ENCODE measurements around the gene EPN2. TPM values are rescaled to one million over a fixed set of nuclear protein-coding genes. Genes with fewer than 3 reads are reported as not detected.
"Not testable (repeated sequence)": the region's sequence is repeated elsewhere in the genome, so short reads cannot be mapped to it uniquely, and the experiment has no call there.

The EPN2 gene
- total RNA-seq, 2 donors from 2014 or later, result 28.7 to 47.9 TPM

- Histone ChIP-seq H3K9me3 (no peaks in the 10 kb centered on the region), H3K27me3 (replicated peaks; ENCODE audit: insufficient read depth) (no peaks in the 10 kb centered on the region), H3K27ac (peak overlapping the region; percentile 36 to 87), H3K4me1 (ENCODE audit: control insufficient read depth in 1 of 2, low read depth in 2 of 2) (peaks cover 19 to 36% of the 10 kb centered on the region in 2 donors), H3K36me3 (no peaks in the 10 kb centered on the region), H3K4me3 (no peak overlapping the region)
- ATAC-seq (ENCODE audit: insufficient number of reproducible peaks, low FRiP score, low read depth), result no peak
- TF ChIP-seq, protein P1, sequence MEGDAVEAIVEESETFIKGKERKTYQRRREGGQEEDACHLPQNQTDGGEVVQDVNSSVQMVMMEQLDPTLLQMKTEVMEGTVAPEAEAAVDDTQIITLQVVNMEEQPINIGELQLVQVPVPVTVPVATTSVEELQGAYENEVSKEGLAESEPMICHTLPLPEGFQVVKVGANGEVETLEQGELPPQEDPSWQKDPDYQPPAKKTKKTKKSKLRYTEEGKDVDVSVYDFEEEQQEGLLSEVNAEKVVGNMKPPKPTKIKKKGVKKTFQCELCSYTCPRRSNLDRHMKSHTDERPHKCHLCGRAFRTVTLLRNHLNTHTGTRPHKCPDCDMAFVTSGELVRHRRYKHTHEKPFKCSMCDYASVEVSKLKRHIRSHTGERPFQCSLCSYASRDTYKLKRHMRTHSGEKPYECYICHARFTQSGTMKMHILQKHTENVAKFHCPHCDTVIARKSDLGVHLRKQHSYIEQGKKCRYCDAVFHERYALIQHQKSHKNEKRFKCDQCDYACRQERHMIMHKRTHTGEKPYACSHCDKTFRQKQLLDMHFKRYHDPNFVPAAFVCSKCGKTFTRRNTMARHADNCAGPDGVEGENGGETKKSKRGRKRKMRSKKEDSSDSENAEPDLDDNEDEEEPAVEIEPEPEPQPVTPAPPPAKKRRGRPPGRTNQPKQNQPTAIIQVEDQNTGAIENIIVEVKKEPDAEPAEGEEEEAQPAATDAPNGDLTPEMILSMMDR (IDR thresholded peaks at IDR 0.05), result no peak
- DNase-seq (ENCODE audit: low spot score), result no peak
Measured at GRCh38 chr17:19347323-19348080, 110.3 kb downstream of the EPN2 start.

- TF ChIP-seq, protein P1 (IDR thresholded peaks at IDR 0.05), result no peak
- H3K36me3 ChIP-seq, result no peaks in the 10 kb centered on the region
- H3K4me1 ChIP-seq (ENCODE audit: control insufficient read depth in 1 of 2, low read depth in 2 of 2), result peaks cover 19 to 36% of the 10 kb centered on the region in 2 donors
- no peak for DNase-seq (ENCODE audit: low spot score)
- no peaks in the 10 kb centered on the region for H3K27me3 ChIP-seq (replicated peaks; ENCODE audit: insufficient read depth)
- H3K27ac ChIP-seq, result peak overlapping the region in 1 of 2 donors; percentile 87
- no peak for ATAC-seq (ENCODE audit: insufficient number of reproducible peaks, low FRiP score, low read depth)
- H3K4me3 ChIP-seq, result no peak overlapping the region
- H3K9me3 ChIP-seq, result no peaks in the 10 kb centered on the region
Measured at GRCh38 chr17:19348081-19348650, 111.0 kb downstream of the EPN2 start.

GRCh38 chr17:19348806-19349205 is 111.6 kb downstream of the EPN2 start:
- Histone ChIP-seq H3K36me3 (no peaks in the 10 kb centered on the region), H3K27me3 (replicated peaks; ENCODE audit: insufficient read depth) (no peaks in the 10 kb centered on the region), H3K27ac (no peak overlapping the region), H3K4me3 (no peak overlapping the region), H3K4me1 (ENCODE audit: control insufficient read depth in 1 of 2, low read depth in 2 of 2) (peaks cover 19 to 36% of the 10 kb centered on the region in 2 donors), H3K9me3 (no peaks in the 10 kb centered on the region)
- TF ChIP-seq, protein P1 (IDR thresholded peaks at IDR 0.05), result no peak
- DNase-seq (ENCODE audit: low spot score) (no peak), ATAC-seq (ENCODE audit: insufficient number of reproducible peaks, low FRiP score, low read depth) (no peak)

- H3K36me3 ChIP-seq; H3K27me3 ChIP-seq (replicated peaks; ENCODE audit: insufficient read depth); H3K9me3 ChIP-seq; H3K27ac ChIP-seq; ATAC-seq (ENCODE audit: insufficient number of reproducible peaks, low FRiP score, low read depth); H3K4me3 ChIP-seq; H3K4me1 ChIP-seq (ENCODE audit: control insufficient read depth in 1 of 2, low read depth in 2 of 2); DNase-seq (ENCODE audit: low spot score): not testable (repeated sequence)
Measured at GRCh38 chr17:19353401-19353800, 116.2 kb downstream of the EPN2 start.

- TF ChIP-seq, protein P1 (IDR thresholded peaks at IDR 0.05), result no peak
- Histone ChIP-seq H3K4me3 (no peak overlapping the region), H3K36me3 (no peaks in the 10 kb centered on the region), H3K27me3 (replicated peaks; ENCODE audit: insufficient read depth) (no peaks in the 10 kb centered on the region), H3K4me1 (ENCODE audit: control insufficient read depth in 1 of 2, low read depth in 2 of 2) (no peaks in the 10 kb centered on the region), H3K9me3 (no peaks in the 10 kb centered on the region), H3K27ac (no peak overlapping the region)
- no peak for DNase-seq (ENCODE audit: low spot score)
- ATAC-seq (ENCODE audit: insufficient number of reproducible peaks, low FRiP score, low read depth), result no peak
Measured at GRCh38 chr17:19354748-19355147, 117.6 kb downstream of the EPN2 start.
